GM12878 (cell line): ENCODE results near the gene UBE2I. TPM values are rescaled to one million over a fixed set of nuclear protein-coding genes. Genes with fewer than 3 reads are reported as not detected.

Source experiments
- ATAC-seq: fragments of 200-7000 bp; cut with Tn5 transposase; 3 replicates; pipeline ENCODE4 v1.9.1; 2020; ENCODE audit warnings: mild to moderate bottlenecking, moderate library complexity
- BruUV-seq: library from RNA; stranded (reverse); fragments of 400-500 nt; replicated peaks from 2 replicates; lab custom pipeline; 2021; lab: Mats Ljungman, UMichigan
- CTCF ChIA-PET: fragments of 300-600 bp; sonication (Branson Sonifier 250); formaldehyde crosslinking; extraction: SDS; loops from one replicate; lab custom pipeline; 2021; ENCODE audit warnings: inconsistent platforms; lab: Yijun Ruan, JAX
- POLR2A ChIA-PET: fragments of 350-600 bp; formaldehyde crosslinking; extraction: SDS; loops from one replicate; lab custom pipeline; 2021; ENCODE audit warnings: inconsistent platforms; lab: Charles Lee
- RAD21 ChIA-PET: fragments of 300-600 bp; sonication (Branson Sonifier 250); formaldehyde crosslinking; loops from one replicate; lab custom pipeline; 2023; ENCODE audit warnings: antibody characterized with exemption; ENCODE audit not compliant: unreplicated experiment; lab: Charles Lee
- SMC1A ChIA-PET: fragments of 300-600 bp; sonication (Branson Sonifier 250); formaldehyde crosslinking; loops from one replicate; lab custom pipeline; 2023; ENCODE audit not compliant: unreplicated experiment, uncharacterized antibody; lab: Charles Lee
- DNase-seq: peaks from one replicate; pipeline ENCODE4 v3.0.0-alpha.2; 2011; ENCODE audit warnings: low read depth, low spot score
- FAIRE-seq: peaks from 3 replicates; lab custom pipeline; 2011; peaks lifted over from hg19 to GRCh38; lab: Jason Lieb, UNC
- H2AFZ ChIP-seq: 2 replicates; pipeline ENCODE4 v1.6.0; 2011; ENCODE audit warnings: low read depth, low read length, control low read depth; ENCODE audit not compliant: control insufficient read depth
- H3K27ac ChIP-seq: 2 replicates; pipeline ENCODE4 v1.5.1; 2011; ENCODE audit warnings: control low read depth; ENCODE audit not compliant: control insufficient read depth, insufficient read depth
- H3K27me3 ChIP-seq, 2 experiments: replicated peaks in 1 of 2; 2 replicates each; pipeline versions ENCODE4 v1.6.0 to v1.6.1; 2011; ENCODE audit warnings: low read length in 1 of 2; ENCODE audit not compliant: control insufficient read depth in 2 of 2, insufficient read depth in 2 of 2
- H3K36me3 ChIP-seq, 2 experiments: 2 replicates each; pipeline ENCODE4 v1.5.1; 2011; ENCODE audit warnings: low read length in 1 of 2; ENCODE audit not compliant: control insufficient read depth in 2 of 2, insufficient read depth in 2 of 2
- H3K4me1 ChIP-seq: 2 replicates; pipeline ENCODE4 v1.6.1; 2011; ENCODE audit warnings: mild to moderate bottlenecking, low read length, moderate library complexity, mixed read lengths; ENCODE audit not compliant: control insufficient read depth, insufficient read depth
- H3K4me2 ChIP-seq: 2 replicates; pipeline ENCODE4 v1.6.0; 2011; ENCODE audit warnings: control low read depth; ENCODE audit not compliant: control insufficient read depth, insufficient read depth
- H3K4me3 ChIP-seq: fragments of 200-600 bp; sonication (generic); 2 replicates; pipeline ENCODE4 v1.5.1; 2016
- H3K79me2 ChIP-seq: 2 replicates; pipeline ENCODE4 v1.6.0; 2011; ENCODE audit warnings: low read length; ENCODE audit not compliant: control insufficient read depth, insufficient read depth
- H3K9ac ChIP-seq: 2 replicates; pipeline ENCODE4 v1.8.0; 2011; ENCODE audit warnings: low read length, control low read depth, mixed read lengths; ENCODE audit not compliant: control insufficient read depth, insufficient read depth
- H3K9me3 ChIP-seq: replicated peaks from 3 replicates; pipeline ENCODE4 v1.5.1; 2011; ENCODE audit warnings: mild to moderate bottlenecking, low read length; ENCODE audit not compliant: control insufficient read depth, insufficient read depth
- H4K20me1 ChIP-seq: 2 replicates; pipeline ENCODE4 v1.6.0; 2011; ENCODE audit not compliant: control insufficient read depth, insufficient read depth
- BCLAF1 ChIP-seq: fragments of 450-650 bp; IDR thresholded peaks from 2 replicates; pipeline ENCODE4 v1.6.1; 2017; ENCODE audit warnings: antibody characterized with exemption, mild to moderate bottlenecking, moderate library complexity
- IRF3 ChIP-seq: fragments of 450-650 bp; IDR thresholded peaks from 2 replicates; pipeline ENCODE4 v1.6.1; 2014; ENCODE audit warnings: mild to moderate bottlenecking
- WGBS: methylation state at CpG from one replicate; pipeline ENCODE4 v1.1.6; 2016; ENCODE audit warnings: low lambda C conversion rate; ENCODE audit not compliant: insufficient replicate concordance, insufficient coverage; ENCODE audit errors: missing lambda C conversion rate; 5-methylcytosine and 5-hydroxymethylcytosine counted together
- in situ Hi-C: fragments of 300-500 bp; cut with MboI; formaldehyde crosslinking; loops from 9 replicates; pipeline ENCODE4 v1.14.3; 2018; ENCODE audit warnings: mixed read lengths
- intact Hi-C: fragments of 100-400 bp; cut with micrococcal nuclease; formaldehyde crosslinking; loops from one replicate; pipeline ENCODE4 v1.14.2; 2022; ENCODE audit not compliant: unreplicated experiment
- polyA plus RNA-seq, 11 experiments: library from polyadenylated mRNA; depleted of rRNA in 4 of 11; unstranded in 6 of 11; stranded (reverse) in 5 of 11; fragments of >200 nt; fragmentation: Nextera tagmentation in 4 of 11; fragmentation: Illumina TruSeq in 1 of 11; extraction: Ambion mirVana in 4 of 11; extraction: Trizol in 1 of 11; gene quantifications; 1 replicate in 1 of 11; 2 replicates in 10 of 11; pipeline versions ENCODE4 v1.2.1 to v1.2.3, GENCODE V29; 2011 to 2016; ENCODE audit warnings: inconsistent platforms in 2 of 11, missing spikeins in 2 of 11, low read depth in 1 of 11
- total RNA-seq, 4 experiments: library from RNA; depleted of rRNA in 3 of 4; stranded (reverse); fragments of >200 nt in 3 of 4; fragmentation: Illumina TruSeq in 1 of 4; extraction: Trizol in 1 of 4; gene quantifications; 2 replicates each; pipeline versions ENCODE4 v1.2.1 to v1.2.3, GENCODE V29; 2013 to 2021

Gene UBE2I
- total and polyA plus RNA-seq, 10 of the 15 experiments (the other 5 are each of a cell fraction or from before 2014, with no cell fraction given) = 47.5 to 243 (median 194) TPM

- H2AFZ ChIP-seq = no peak overlapping the region
- no peaks in the 10 kb centered on the region for H3K36me3 ChIP-seq
- H3K27ac ChIP-seq = no peak overlapping the region
- peaks cover 0 to under 1% of the 10 kb centered on the region in 2 experiments; a peak in 2 of 4 replicates for H3K27me3 ChIP-seq
- ChIA-PET SMC1A (no interaction called here), RAD21 (no interaction called here), CTCF (no interaction called here)
- no peaks in the 10 kb centered on the region for H3K9me3 ChIP-seq
- intact Hi-C loops = no loop called here
- H3K4me2 ChIP-seq = no peak overlapping the region
- no peak overlapping the region for H3K4me3 ChIP-seq
- ATAC-seq = no peak
- peaks cover 11% of the 10 kb centered on the region for H3K4me1 ChIP-seq
- no peak overlapping the region for H3K9ac ChIP-seq
- TF ChIP-seq BCLAF1 = no peak
- TF ChIP-seq IRF3 = no peak
- TF ChIP-seq, all 136 proteins: peak for 0
- H3K79me2 ChIP-seq = no peaks in the 10 kb centered on the region
- 60% methylated on average over 36 of the region's 36 CpGs for WGBS
- H4K20me1 ChIP-seq = no peaks in the 10 kb centered on the region
- POLR2A ChIA-PET = no interaction called here
- no TSS peak for BruUV-seq
- FAIRE-seq (no peak), DNase-seq (no peak)
- in situ Hi-C loops = no loop called here
Measured at GRCh38 chr16:1340730-1341494, 31.5 kb downstream of the UBE2I start.
